Loucy (cell line): ENCODE data around the gene EHD2.

Source experiments
- CTCF ChIP-seq: fragments of 200-600 bp; sonication (generic); conservative IDR thresholded peaks from 2 replicates; pipeline ENCODE4 v1.5.1; 2014; ENCODE audit warnings: mild to moderate bottlenecking, antibody characterized with exemption, low read length
- EZH2phosphoT487 ChIP-seq: fragments of 200-600 bp; IDR thresholded peaks from 2 replicates; pipeline ENCODE4 v1.6.1; 2018; ENCODE audit warnings: antibody characterized with exemption, mild to moderate bottlenecking, moderate library complexity, borderline replicate concordance

GRCh38 chr19:47695533-47696262 is 17.5 kb upstream of the EHD2 start:
- no peak for TF ChIP-seq CTCF
- TF ChIP-seq EZH2phosphoT487: no peak
